ENCODE data around the gene MYO1F.

MYO1F gene

DNA sequence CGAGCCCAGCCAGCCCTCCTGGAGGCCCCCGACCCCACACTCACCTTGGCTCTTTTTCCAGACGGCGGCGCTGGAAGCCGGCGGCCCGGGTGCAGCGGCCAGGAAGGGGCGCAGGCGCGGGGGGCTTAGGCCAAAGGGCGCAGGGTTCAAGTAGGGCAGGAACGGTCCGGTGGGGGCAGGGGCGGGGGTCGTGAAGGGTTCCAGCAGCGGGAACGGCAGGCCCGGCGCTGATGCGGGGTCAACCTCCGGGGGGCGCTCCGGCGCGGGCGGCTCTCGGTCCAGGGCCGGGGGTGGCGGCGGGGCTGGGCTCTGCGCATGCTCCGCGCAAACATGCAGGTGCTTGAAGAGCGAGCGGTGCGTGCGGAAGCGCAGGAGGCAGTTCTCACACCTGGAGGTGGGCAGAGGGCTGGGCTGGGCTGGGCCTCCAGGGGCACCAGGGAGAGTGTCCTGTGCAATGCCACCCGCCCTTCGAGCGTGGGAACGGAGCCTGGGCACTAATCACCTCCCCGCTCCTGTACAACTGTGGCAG is 65.6 kb downstream of the MYO1F start:
- FAIRE-seq (no peak), DNase-seq (ENCODE audit: insufficient read length) (no peak)
- TF ChIP-seq POLR2A (IDR thresholded peaks at IDR 0.05; ENCODE audit: low read depth, low read length) (no peak), TAF1 (IDR thresholded peaks at IDR 0.05; ENCODE audit: borderline replicate concordance, low read depth, low read length) (no peak), POLR2AphosphoS5 (IDR thresholded peaks at IDR 0.05; ENCODE audit: low read depth, low read length) (no peak)

DNA sequence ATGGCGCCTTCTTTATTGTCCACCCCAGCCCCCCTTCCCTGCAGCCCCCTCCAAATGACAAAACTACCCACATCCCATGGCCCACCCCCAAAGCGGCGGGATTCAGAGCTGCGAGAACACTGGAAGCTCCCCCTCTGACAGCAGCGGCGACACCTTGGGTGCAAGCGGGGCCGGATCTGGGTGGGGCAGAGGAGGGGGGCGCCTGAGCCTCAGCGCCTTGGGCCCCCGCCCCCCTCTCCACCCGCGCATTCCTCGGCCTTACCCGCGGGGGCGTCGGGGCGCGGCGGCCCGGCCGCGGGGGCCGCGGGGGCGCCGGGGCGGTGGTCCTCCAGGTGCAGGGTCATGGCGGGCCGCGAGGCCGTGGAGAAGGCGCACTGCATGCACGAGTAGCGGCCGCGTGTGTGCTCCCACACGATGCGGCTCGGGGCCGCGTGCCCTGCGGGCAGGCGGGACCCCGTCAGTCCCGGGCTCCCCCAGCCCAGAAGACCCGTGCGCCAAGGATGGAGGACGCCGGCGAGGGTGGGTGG is 66.6 kb downstream of the MYO1F start:
- DNase-seq (ENCODE audit: insufficient read length) = no peak
- no peak for TF ChIP-seq POLR2AphosphoS5 (IDR thresholded peaks at IDR 0.05; ENCODE audit: low read depth, low read length)
- no peak for FAIRE-seq

DNA sequence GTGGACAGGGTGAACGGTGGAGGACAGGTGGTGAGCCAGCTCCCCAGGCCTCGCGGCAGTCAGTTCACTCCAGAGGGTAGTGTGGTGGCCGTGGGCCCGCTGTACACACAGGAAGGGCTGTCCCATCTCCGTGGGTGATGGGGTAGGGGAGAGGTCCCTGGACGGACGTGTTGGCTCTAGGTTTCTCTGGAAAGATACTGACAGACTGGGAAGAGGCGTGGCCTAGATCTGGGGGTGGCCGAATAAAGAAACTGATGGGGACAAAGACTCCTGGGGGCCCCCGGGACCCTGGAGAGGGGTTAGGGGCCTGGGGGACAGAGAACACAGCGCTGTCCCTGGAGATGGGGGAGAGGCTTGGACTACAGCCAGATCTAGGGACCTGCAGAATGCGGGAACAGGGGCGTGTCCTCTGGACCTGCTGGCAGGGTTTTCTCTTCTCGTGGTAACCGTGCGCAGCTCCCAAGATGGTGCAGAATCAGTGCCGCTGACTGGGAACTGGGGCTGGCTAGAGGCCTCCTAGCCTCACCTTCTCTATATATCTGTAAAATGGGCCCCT is 70.8 kb downstream of the MYO1F start:
- FAIRE-seq (no peak), DNase-seq (ENCODE audit: insufficient read length) (no peak)
- TF ChIP-seq POLR2A (IDR thresholded peaks at IDR 0.05; ENCODE audit: low read depth, low read length) = no peak

- DNase-seq (ENCODE audit: insufficient read length) = peak; percentile 86
- no peak for TF ChIP-seq TAF1 (IDR thresholded peaks at IDR 0.05; ENCODE audit: borderline replicate concordance, low read depth, low read length)
- peak; percentile 56; the same call in 1 of the 2 replicates for TF ChIP-seq POLR2A (IDR thresholded peaks at IDR 0.05; ENCODE audit: low read depth, low read length)
- peak; percentile 64; the same call in 1 of the 2 replicates for TF ChIP-seq POLR2AphosphoS5 (IDR thresholded peaks at IDR 0.05; ENCODE audit: low read depth, low read length)
- FAIRE-seq = peak; percentile 82
Observed at GRCh38 chr19:8505680-8506401, 71.4 kb downstream of the MYO1F start.

GRCh38 chr19:8504919-8505318 is 72.3 kb downstream of the MYO1F start:
- FAIRE-seq = no peak
- no peak for DNase-seq (ENCODE audit: insufficient read length)
- TF ChIP-seq POLR2A (IDR thresholded peaks at IDR 0.05; ENCODE audit: low read depth, low read length) (no peak), POLR2AphosphoS5 (IDR thresholded peaks at IDR 0.05; ENCODE audit: low read depth, low read length) (no peak), TAF1 (IDR thresholded peaks at IDR 0.05; ENCODE audit: borderline replicate concordance, low read depth, low read length) (no peak)

- TF ChIP-seq POLR2A (IDR thresholded peaks at IDR 0.05; ENCODE audit: low read depth, low read length) = no peak
- TF ChIP-seq POLR2AphosphoS5 (IDR thresholded peaks at IDR 0.05; ENCODE audit: low read depth, low read length) = no peak
- TF ChIP-seq TAF1 (IDR thresholded peaks at IDR 0.05; ENCODE audit: borderline replicate concordance, low read depth, low read length) = no peak
- no peak for DNase-seq (ENCODE audit: insufficient read length)
- no peak for FAIRE-seq
Observed at GRCh38 chr19:8504171-8504570, 73.1 kb downstream of the MYO1F start.

DNA sequence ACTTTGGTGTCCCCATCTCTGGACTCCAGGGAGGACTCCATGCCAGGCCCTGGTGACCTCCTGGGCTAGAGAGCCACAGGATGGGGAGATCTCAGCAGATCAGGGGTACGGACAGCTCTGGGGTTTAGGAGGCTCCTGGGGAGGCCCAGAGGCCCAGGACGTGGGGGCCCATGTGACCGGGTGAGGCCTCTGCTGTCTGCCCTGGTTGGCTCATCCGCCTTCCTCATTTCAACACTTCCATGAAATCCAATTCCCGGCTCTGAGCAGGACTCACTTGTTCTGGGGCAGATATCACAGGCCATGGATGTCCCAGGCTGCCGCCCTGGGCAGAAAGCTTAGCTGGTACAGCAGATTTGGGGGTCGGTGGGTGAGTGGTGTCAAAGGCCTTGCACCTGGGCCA is 73.7 kb downstream of the MYO1F start:
- DNase-seq (ENCODE audit: insufficient read length) = no peak
- TF ChIP-seq POLR2A (IDR thresholded peaks at IDR 0.05; ENCODE audit: low read depth, low read length) (no peak), POLR2AphosphoS5 (IDR thresholded peaks at IDR 0.05; ENCODE audit: low read depth, low read length) (no peak), TAF1 (IDR thresholded peaks at IDR 0.05; ENCODE audit: borderline replicate concordance, low read depth, low read length) (no peak)
- FAIRE-seq = no peak

DNA sequence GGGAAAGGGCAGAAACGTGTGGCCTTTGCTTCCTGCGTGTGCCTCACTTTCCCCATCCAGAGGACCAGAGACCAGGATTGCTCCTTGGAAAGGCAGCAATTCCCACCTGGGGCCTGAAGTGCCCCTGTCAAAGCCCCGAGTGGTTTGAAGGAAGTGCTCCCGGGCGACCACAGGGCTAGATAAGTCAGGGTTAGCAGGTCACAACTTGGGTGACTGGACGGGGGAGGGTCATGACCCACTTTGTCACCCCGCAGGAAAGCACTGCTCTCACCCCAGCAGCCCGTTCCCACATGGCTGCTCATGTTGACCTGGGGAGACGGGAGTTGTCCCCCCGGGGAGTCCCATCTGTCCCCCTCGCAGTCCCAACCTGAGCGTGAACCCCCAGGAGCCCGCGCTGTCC is 75.3 kb downstream of the MYO1F start:
- TF ChIP-seq POLR2AphosphoS5 (IDR thresholded peaks at IDR 0.05; ENCODE audit: low read depth, low read length) (no peak), POLR2A (IDR thresholded peaks at IDR 0.05; ENCODE audit: low read depth, low read length) (no peak), TAF1 (IDR thresholded peaks at IDR 0.05; ENCODE audit: borderline replicate concordance, low read depth, low read length) (no peak)
- FAIRE-seq (no peak), DNase-seq (ENCODE audit: insufficient read length) (no peak)

DNA sequence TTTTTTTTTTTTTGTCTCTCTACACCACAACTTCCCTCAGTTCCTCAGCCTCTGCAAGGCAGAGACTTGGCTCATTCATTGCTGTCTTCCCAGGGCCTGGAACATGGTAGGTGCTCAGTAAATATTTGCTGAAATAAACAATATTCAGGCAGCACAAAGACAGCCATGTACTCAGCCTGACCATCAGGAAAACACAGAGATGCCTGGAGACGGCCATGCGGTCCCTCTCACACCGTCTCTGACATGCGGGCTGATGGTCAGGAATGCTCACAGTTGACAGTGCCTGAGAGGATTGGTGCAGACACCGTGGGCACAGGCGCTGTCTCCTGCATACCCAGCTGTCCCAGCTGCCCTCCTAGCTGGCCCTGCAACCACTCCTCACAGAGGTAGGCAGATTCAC is 75.7 kb downstream of the MYO1F start:
- no peak for TF ChIP-seq POLR2A (IDR thresholded peaks at IDR 0.05; ENCODE audit: low read depth, low read length)
- TF ChIP-seq TAF1 (IDR thresholded peaks at IDR 0.05; ENCODE audit: borderline replicate concordance, low read depth, low read length) = no peak
- TF ChIP-seq POLR2AphosphoS5 (IDR thresholded peaks at IDR 0.05; ENCODE audit: low read depth, low read length) = no peak
- no peak for DNase-seq (ENCODE audit: insufficient read length)
- no peak for FAIRE-seq

- TF ChIP-seq TAF1 (IDR thresholded peaks at IDR 0.05; ENCODE audit: borderline replicate concordance, low read depth, low read length) (no peak), POLR2A (IDR thresholded peaks at IDR 0.05; ENCODE audit: low read depth, low read length) (no peak), POLR2AphosphoS5 (IDR thresholded peaks at IDR 0.05; ENCODE audit: low read depth, low read length) (no peak)
- FAIRE-seq (no peak), DNase-seq (ENCODE audit: insufficient read length) (no peak)
Observed at GRCh38 chr19:8500158-8500557, 77.1 kb downstream of the MYO1F start.

DNA sequence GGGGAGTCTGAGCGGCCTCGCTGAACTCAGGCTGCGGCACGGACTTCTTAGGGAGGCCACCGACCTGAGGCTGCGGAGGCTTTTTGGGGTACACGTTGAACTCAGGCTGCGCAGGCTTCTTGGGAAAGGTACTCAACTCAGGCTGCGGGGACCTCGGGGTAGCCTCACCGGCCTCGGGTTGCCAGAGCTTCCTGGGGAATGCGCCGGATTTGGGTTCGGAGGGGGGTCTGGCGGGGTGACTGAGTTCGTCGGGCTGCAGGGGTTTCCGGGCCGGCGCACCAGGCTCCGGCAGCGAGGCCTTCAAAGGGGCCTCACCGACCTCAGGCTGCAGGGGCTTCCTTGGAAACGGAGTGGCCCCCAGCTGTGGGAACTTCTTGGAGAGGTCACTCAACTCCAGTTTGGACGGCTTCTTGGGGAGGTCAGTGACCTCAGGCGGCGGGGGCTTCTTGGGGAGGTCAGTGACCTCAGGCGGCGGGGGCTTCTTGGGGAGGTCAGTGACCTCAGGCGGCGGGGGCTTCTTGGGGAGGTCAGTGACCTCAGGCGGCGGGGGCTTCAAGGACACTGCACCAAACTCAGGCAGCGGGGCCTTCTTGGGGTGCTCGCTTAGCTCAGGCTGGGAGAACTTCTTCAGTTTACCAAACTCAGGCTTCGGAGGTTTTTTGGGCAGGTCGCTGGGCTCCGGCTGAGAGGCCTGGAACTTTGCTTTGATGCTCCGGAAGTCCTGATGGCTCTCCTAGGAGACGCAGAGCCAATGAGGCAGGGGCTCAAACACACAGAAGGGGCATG is 78.0 kb downstream of the MYO1F start:
- DNase-seq (ENCODE audit: insufficient read length) (no peak), FAIRE-seq (no peak)
- TF ChIP-seq POLR2AphosphoS5 (IDR thresholded peaks at IDR 0.05; ENCODE audit: low read depth, low read length) (no peak), TAF1 (IDR thresholded peaks at IDR 0.05; ENCODE audit: borderline replicate concordance, low read depth, low read length) (no peak), POLR2A (IDR thresholded peaks at IDR 0.05; ENCODE audit: low read depth, low read length) (no peak)

Measured in GM12892 (cell line).